Uterus (tissue), 4 donors: ENCODE data around the gene ZC3H13. TPM values are rescaled to one million over a fixed set of nuclear protein-coding genes. Genes with fewer than 3 reads are reported as not detected.

Experiments used
- DNase-seq, 2 donors: peaks; one replicate each; pipeline ENCODE4 v3.0.0-alpha.2; 2019 to 2020
- H3K27ac ChIP-seq, 2 donors: fragments of 200-600 bp; sonication (generic); 1 replicate in 1 of 2; 2 replicates in 1 of 2; pipeline ENCODE4 v1.5.1; 2016 to 2018
- H3K27me3 ChIP-seq, 2 donors: fragments of 200-600 bp; sonication (generic); one replicate each; pipeline ENCODE4 v1.5.1; 2018 to 2019; ENCODE audit warnings: control low read depth in 1 of 2
- H3K36me3 ChIP-seq, 2 donors: fragments of 200-600 bp; sonication (generic); one replicate each; pipeline ENCODE4 v1.5.1; 2019; ENCODE audit warnings: control low read depth in 1 of 2
- H3K4me1 ChIP-seq, 2 donors: fragments of 200-600 bp; sonication (generic); one replicate each; pipeline ENCODE4 v1.5.1; 2018 to 2019; ENCODE audit warnings: control low read depth in 1 of 2
- H3K4me3 ChIP-seq, 2 donors: fragments of 200-600 bp; sonication (generic); 1 replicate in 1 of 2; 2 replicates in 1 of 2; pipeline ENCODE4 v1.5.1; 2018 to 2019; ENCODE audit warnings: mild to moderate bottlenecking in 1 of 2
- H3K9me3 ChIP-seq, 2 donors: fragments of 200-600 bp; sonication (generic); one replicate each; pipeline ENCODE4 v1.5.1; 2019; ENCODE audit warnings: control low read depth in 1 of 2
- CTCF ChIP-seq, 4 experiments: fragments of 200-600 bp in 2 of 4; fragments of 450-650 bp in 2 of 4; sonication (generic) in 2 of 4; IDR thresholded peaks; one replicate each; pipeline ENCODE4 v1.5.1; 2016 to 2019; ENCODE audit warnings: antibody characterized with exemption in 4 of 4, mild to moderate bottlenecking in 2 of 4, moderate library complexity in 1 of 4
- POLR2A ChIP-seq, 2 donors: fragments of 450-650 bp; IDR thresholded peaks; one replicate each; pipeline ENCODE4 v1.6.1; 2016; ENCODE audit warnings: antibody characterized with exemption in 2 of 2, mild to moderate bottlenecking in 1 of 2, moderate library complexity in 1 of 2
- intact Hi-C: fragments of 100-400 bp; cut with DNase I; formaldehyde crosslinking; loops from one replicate; pipeline ENCODE4 v1.15.1; 2023; ENCODE audit warnings: low total_unique reads
- total RNA-seq, 4 donors: library from RNA; depleted of rRNA in 3 of 4; stranded (reverse); fragments of >200 nt in 3 of 4; gene quantifications; one replicate each; pipeline versions ENCODE4 v1.1.0 to v1.2.4, GENCODE V29; 2014 to 2023
- donor health status: DM: yes; HTN: yes; CAD: no.

Gene ZC3H13
- total RNA-seq, 4 donors from 2014 or later = 16.5 to 73.0 (median 37.1) TPM

- H3K4me1 ChIP-seq = no peaks in the 10 kb centered on the region
- H3K4me3 ChIP-seq = no peak overlapping the region
- no peaks in the 10 kb centered on the region for H3K36me3 ChIP-seq
- H3K9me3 ChIP-seq = no peaks in the 10 kb centered on the region
- no peak for DNase-seq
- no peaks in the 10 kb centered on the region for H3K27me3 ChIP-seq
- H3K27ac ChIP-seq = no peak overlapping the region
- intact Hi-C loops = no loop called here
- TF ChIP-seq POLR2A (IDR thresholded peaks at IDR 0.05) (no peak), CTCF (IDR thresholded peaks at IDR 0.05) (no peak)
Observed at GRCh38 chr13:46087481-46087880, 34.9 kb upstream of the ZC3H13 start.

DNA sequence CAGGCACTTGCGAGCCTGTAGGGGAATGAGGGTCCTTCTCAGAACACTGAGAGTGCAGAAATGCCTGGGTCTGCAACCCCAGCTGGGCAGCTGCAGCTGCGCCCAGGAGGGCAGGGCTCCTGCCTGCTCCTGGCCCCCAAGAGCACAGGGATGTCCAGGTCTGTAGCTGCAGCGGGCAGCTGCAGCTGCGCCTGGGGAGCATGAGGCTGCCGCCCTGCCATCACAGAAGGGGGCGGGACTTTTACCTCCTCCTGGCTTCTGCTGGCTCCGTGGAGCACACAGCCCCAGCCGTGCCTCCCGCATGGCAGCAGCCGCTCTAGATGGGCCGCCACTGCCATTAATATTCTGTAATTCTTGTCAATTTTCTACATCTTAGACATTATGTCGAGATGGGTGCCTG is 34.4 kb upstream of the ZC3H13 start:
- H3K27me3 ChIP-seq = no peaks in the 10 kb centered on the region
- intact Hi-C loops = no loop called here
- H3K4me1 ChIP-seq = no peaks in the 10 kb centered on the region
- H3K9me3 ChIP-seq = no peaks in the 10 kb centered on the region
- TF ChIP-seq CTCF (IDR thresholded peaks at IDR 0.05) (no peak), POLR2A (IDR thresholded peaks at IDR 0.05) (no peak)
- no peaks in the 10 kb centered on the region for H3K36me3 ChIP-seq
- H3K27ac ChIP-seq = no peak overlapping the region
- H3K4me3 ChIP-seq = no peak overlapping the region
- no peak for DNase-seq

- H3K4me1 ChIP-seq = no peaks in the 10 kb centered on the region
- intact Hi-C loops = no loop called here
Observed at GRCh38 chr13:46086421-46086922, 33.9 kb upstream of the ZC3H13 start.

GRCh38 chr13:46085737-46086136 is 33.2 kb upstream of the ZC3H13 start:
- DNase-seq = no peak
- Histone ChIP-seq H3K36me3 (no peaks in the 10 kb centered on the region), H3K4me3 (no peak overlapping the region), H3K9me3 (no peaks in the 10 kb centered on the region), H3K27me3 (no peaks in the 10 kb centered on the region), H3K27ac (no peak overlapping the region), H3K4me1 (no peaks in the 10 kb centered on the region)
- intact Hi-C loops = no loop called here
- TF ChIP-seq POLR2A (IDR thresholded peaks at IDR 0.05) (no peak), CTCF (IDR thresholded peaks at IDR 0.05) (no peak)

More at GRCh38 chr13:46086421-46086922, 33.9 kb upstream of the ZC3H13 start:
- Histone ChIP-seq H3K27ac (no peak overlapping the region), H3K36me3 (no peaks in the 10 kb centered on the region), H3K9me3 (no peaks in the 10 kb centered on the region), H3K4me3 (no peak overlapping the region), H3K27me3 (no peaks in the 10 kb centered on the region)
- no peak for DNase-seq
- TF ChIP-seq POLR2A (IDR thresholded peaks at IDR 0.05) (no peak), CTCF (IDR thresholded peaks at IDR 0.05) (no peak)

DNA sequence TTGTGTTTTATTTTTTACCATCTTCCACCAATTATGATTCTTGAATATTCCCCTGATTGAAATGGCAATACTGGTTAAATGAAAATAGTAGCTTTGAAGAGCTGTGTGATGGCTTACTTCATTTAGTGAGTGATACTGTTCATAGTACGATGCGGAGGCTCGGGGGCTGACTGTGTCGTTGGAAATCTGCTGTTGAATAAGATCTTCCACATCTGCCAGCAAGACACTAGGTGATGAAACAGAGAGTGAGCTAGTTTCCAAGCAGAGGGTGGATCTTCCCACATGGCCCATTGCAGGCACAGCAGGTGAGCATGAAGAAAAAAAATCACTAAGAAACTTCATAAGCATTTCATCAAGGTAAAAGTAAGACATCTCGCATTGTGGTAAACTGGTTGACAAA is 29.8 kb upstream of the ZC3H13 start:
- intact Hi-C loops = no loop called here
- H3K4me3 ChIP-seq = no peak overlapping the region
- no peaks in the 10 kb centered on the region for H3K4me1 ChIP-seq
- no peak overlapping the region for H3K27ac ChIP-seq
- H3K27me3 ChIP-seq = no peaks in the 10 kb centered on the region
- H3K9me3 ChIP-seq = no peaks in the 10 kb centered on the region
- no peak for TF ChIP-seq POLR2A (IDR thresholded peaks at IDR 0.05)
- no peak for TF ChIP-seq CTCF (IDR thresholded peaks at IDR 0.05)
- H3K36me3 ChIP-seq = no peaks in the 10 kb centered on the region
- DNase-seq = no peak
